Omental fat pad (tissue), 4 donors: ENCODE results near the gene REEP6. TPM values are rescaled to one million over a fixed set of nuclear protein-coding genes. Genes with fewer than 3 reads are reported as not detected.

Experiments
- total RNA-seq, 4 donors: library from RNA; depleted of rRNA; stranded (reverse); fragments of >200 nt; gene quantifications; one replicate each; pipeline ENCODE4 v1.1.0, GENCODE V29; 2016

Gene REEP6
- total RNA-seq, 4 donors from 2014 or later: 1.6 to 4.5 (median 2.8) TPM

Other genes with a start within 250 kb of the REEP6 start
- gene ATP5F1D, start 249.4 kb upstream of the REEP6 start, total RNA-seq: 10 to 100 TPM; 46.4 to 76.0 (median 60.2) TPM
- 10 to 100 TPM; 24.5 to 68.6 (median 44.1) TPM for gene MIDN, start 242.6 kb upstream of the REEP6 start, total RNA-seq
- gene CIRBP, start 221.8 kb upstream of the REEP6 start, total RNA-seq: 100 to 1,000 TPM; 292 to 484 (median 372) TPM
- gene FAM174C, start 215.7 kb upstream of the REEP6 start, total RNA-seq: 10 to 100 TPM; 47.2 to 69.1 (median 59.3) TPM
- not detected for gene EFNA2, start 205.3 kb upstream of the REEP6 start, total RNA-seq
- 100 to 1,000 TPM in 3 of 4 donors, 10 to 100 TPM in 1; 80.3 to 121 (median 114) TPM for gene NDUFS7, start 107.3 kb upstream of the REEP6 start, total RNA-seq
- 10 to 100 TPM; 10.8 to 16.2 (median 13.7) TPM for gene GAMT, start 89.6 kb upstream of the REEP6 start, total RNA-seq
- 10 to 100 TPM; 47.3 to 55.7 (median 51.1) TPM for gene DAZAP1, start 83.6 kb upstream of the REEP6 start, total RNA-seq
- gene RPS15, start 52.8 kb upstream of the REEP6 start, total RNA-seq: 1,000 to 10,000 TPM; 2,522 to 3,708 (median 2,994) TPM
- under 1 TPM in 2 of 4 donors, not detected in 2; 0.12 to 0.19 TPM for gene APC2, start 41.1 kb upstream of the REEP6 start, total RNA-seq
- 10 to 100 TPM; 17.6 to 26.2 (median 20.6) TPM for gene C19orf25, start 12.0 kb upstream of the REEP6 start, total RNA-seq
- gene PCSK4, start 831 bp upstream of the REEP6 start, total RNA-seq: 1 to 10 TPM; 1.4 to 2.4 (median 2.2) TPM
- 1 to 10 TPM in 2 of 4 donors, under 1 TPM in 2; 0.60 to 4.3 (median 0.89) TPM for gene ADAMTSL5, start 21.8 kb downstream of the REEP6 start, total RNA-seq
- gene PLK5, start 32.9 kb downstream of the REEP6 start, total RNA-seq: not detected
- gene MEX3D, start 77.1 kb downstream of the REEP6 start, total RNA-seq: 10 to 100 TPM in 1 of 4 donors, 1 to 10 TPM in 3; 3.3 to 10.2 (median 7.7) TPM
- gene MBD3, start 101.7 kb downstream of the REEP6 start, total RNA-seq: 100 to 1,000 TPM in 1 of 4 donors, 10 to 100 TPM in 3; 71.1 to 100 (median 78.3) TPM
- 10 to 100 TPM; 56.6 to 83.2 (median 64.6) TPM for gene UQCR11, start 114.3 kb downstream of the REEP6 start, total RNA-seq
- 10 to 100 TPM; 24.2 to 46.6 (median 40.4) TPM for gene TCF3, start 161.4 kb downstream of the REEP6 start, total RNA-seq